ENCODE data around the gene BANP.

DNA sequence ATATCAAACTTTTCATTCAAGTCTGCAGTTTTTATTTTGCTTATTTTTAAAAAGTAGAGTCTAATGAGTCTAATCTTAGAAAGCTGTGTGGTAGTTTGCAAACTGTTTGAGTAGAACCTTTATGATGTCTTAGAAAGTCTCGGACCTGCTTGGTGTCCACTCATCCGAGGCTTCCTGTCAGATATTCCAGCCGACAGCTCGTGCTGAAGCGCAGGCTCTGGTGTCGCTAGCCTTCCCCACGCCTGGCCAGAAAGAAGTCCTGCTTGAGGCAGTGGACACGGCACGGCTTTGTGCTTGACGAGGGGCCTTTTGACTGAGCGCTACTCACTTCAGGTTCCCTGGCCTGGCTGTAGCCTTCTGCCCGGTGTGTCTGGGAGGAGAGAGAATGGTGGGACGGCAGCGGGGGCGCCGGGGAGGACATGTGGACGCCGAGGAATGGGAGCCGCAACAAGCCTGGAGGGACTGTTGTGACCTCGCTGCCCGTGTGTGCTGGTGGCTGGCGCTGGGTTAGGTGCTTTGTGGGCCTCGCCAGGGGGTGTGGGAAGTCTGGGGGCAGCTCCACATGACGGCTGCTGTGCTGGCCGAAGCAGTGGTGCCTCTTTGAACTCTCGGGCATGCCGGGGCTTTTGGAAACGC is 33.5 kb downstream of the BANP start:
- TF ChIP-seq EZH2phosphoT487 (IDR thresholded peaks at IDR 0.05; ENCODE audit: insufficient read depth, low read depth) (no peak), EZH2 (IDR thresholded peaks at IDR 0.05; ENCODE audit: insufficient read depth, poor library complexity, severe bottlenecking) (no peak)

Measured in GM23248 (cell line).